Mammary epithelial cell (primary cell): ENCODE data around the gene SLC35B4.

Source experiments
- EZH2 ChIP-seq: IDR thresholded peaks from 2 replicates; pipeline ENCODE4 v1.6.1; 2012; ENCODE audit warnings: low read length, inconsistent platforms, borderline replicate concordance
- TF ChIP-seq, protein P1 (sequence below), 2 donors: IDR thresholded peaks in 1 of 2; conservative IDR thresholded peaks in 1 of 2; 2 replicates each; pipeline ENCODE4 v1.5.1; 2011 to 2012; ENCODE audit warnings: inconsistent platforms in 2 of 2, low read length in 2 of 2, mild to moderate bottlenecking in 2 of 2, control low read depth in 1 of 2, low read depth in 1 of 2; ENCODE audit not compliant: insufficient read depth in 1 of 2; ENCODE audit errors: extremely low read depth in 1 of 2

DNA sequence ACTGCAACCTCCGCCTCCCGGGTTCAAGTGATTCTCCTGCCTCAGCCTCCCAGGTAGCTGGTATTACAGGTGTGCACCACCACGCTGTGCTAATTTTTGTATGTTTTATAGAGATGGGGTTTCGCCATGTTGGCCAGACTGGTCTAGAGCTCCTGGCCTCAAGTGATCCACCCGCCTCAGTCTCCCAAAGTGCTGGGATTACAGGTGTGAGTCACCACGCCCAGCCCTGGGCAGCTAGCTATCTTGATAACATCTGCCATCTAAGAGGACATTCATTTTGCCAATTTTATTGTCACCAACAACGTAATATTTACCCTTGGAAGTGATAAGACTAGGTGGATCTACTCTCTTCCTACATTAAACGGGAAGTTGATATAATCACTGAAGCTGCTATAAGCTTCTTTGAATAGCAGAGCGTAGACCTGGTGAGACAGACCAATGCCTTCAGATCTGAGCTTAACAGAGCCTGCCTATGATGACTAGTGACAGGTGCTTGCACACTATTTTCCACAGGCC is 39.7 kb upstream of the SLC35B4 start:
- TF ChIP-seq, protein P1, sequence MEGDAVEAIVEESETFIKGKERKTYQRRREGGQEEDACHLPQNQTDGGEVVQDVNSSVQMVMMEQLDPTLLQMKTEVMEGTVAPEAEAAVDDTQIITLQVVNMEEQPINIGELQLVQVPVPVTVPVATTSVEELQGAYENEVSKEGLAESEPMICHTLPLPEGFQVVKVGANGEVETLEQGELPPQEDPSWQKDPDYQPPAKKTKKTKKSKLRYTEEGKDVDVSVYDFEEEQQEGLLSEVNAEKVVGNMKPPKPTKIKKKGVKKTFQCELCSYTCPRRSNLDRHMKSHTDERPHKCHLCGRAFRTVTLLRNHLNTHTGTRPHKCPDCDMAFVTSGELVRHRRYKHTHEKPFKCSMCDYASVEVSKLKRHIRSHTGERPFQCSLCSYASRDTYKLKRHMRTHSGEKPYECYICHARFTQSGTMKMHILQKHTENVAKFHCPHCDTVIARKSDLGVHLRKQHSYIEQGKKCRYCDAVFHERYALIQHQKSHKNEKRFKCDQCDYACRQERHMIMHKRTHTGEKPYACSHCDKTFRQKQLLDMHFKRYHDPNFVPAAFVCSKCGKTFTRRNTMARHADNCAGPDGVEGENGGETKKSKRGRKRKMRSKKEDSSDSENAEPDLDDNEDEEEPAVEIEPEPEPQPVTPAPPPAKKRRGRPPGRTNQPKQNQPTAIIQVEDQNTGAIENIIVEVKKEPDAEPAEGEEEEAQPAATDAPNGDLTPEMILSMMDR (conservative IDR thresholded peaks at IDR 0.05 in 1 of 2, IDR thresholded peaks at IDR 0.05 in 1 of 2; ENCODE audit: extremely low read depth in 1 of 2, insufficient read depth in 1 of 2, low read depth in 1 of 2, low read length in 2 of 2): no peak
- TF ChIP-seq EZH2: no peak
